DND-41 (cell line): ENCODE data around the gene PIEZO1.

ENCODE experiments used
- CTCF ChIP-seq: IDR thresholded peaks from 2 replicates; pipeline ENCODE4 v1.5.1; 2012; ENCODE audit warnings: borderline replicate concordance, low read length, moderate library complexity, mild to moderate bottlenecking; ENCODE audit not compliant: poor library complexity, severe bottlenecking; ENCODE audit errors: extremely low read depth
- EZH2 ChIP-seq: IDR thresholded peaks from 3 replicates; pipeline ENCODE4 v1.6.1; 2012; ENCODE audit warnings: borderline replicate concordance, low read depth, mild to moderate bottlenecking, moderate library complexity, low read length, inconsistent platforms; ENCODE audit not compliant: severe bottlenecking

GRCh38 chr16:88720396-88720970 is 64.5 kb downstream of the PIEZO1 start:
- TF ChIP-seq CTCF = no peak
- TF ChIP-seq EZH2 = no peak
